GM10266 (cell line): ENCODE measurements around the gene RRBP1.

Experiments
- DNase-seq: peaks from one replicate; pipeline ENCODE4 v3.0.0; 2012; ENCODE audit errors: extremely low spot score
- CTCF ChIP-seq: IDR thresholded peaks from 2 replicates; pipeline ENCODE4 v1.5.1; 2012; ENCODE audit warnings: mild to moderate bottlenecking, low read depth; ENCODE audit not compliant: control insufficient read depth, insufficient read depth; ENCODE audit errors: missing control alignments

Gene RRBP1

GRCh38 chr20:17723301-17723691 is 41.3 kb upstream of the RRBP1 start:
- no peak for TF ChIP-seq CTCF

GRCh38 chr20:17722493-17723300 is 40.7 kb upstream of the RRBP1 start:
- no peak for TF ChIP-seq CTCF
- DNase-seq: no peak

More at GRCh38 chr20:17723301-17723691, 41.3 kb upstream of the RRBP1 start:
- no peak for DNase-seq

GRCh38 chr20:17721802-17722486 is 39.9 kb upstream of the RRBP1 start:
- DNase-seq: no peak

GRCh38 chr20:17720755-17721154 is 38.7 kb upstream of the RRBP1 start:
- no peak for TF ChIP-seq CTCF
- DNase-seq: no peak

More at GRCh38 chr20:17721802-17722486, 39.9 kb upstream of the RRBP1 start:
- no peak for TF ChIP-seq CTCF

- DNase-seq: no peak
- no peak for TF ChIP-seq CTCF
Observed at GRCh38 chr20:17716331-17716730, 34.3 kb upstream of the RRBP1 start.

- DNase-seq: no peak
- TF ChIP-seq CTCF: no peak
Observed at GRCh38 chr20:17715075-17715474, 33.0 kb upstream of the RRBP1 start.

GRCh38 chr20:17714597-17714996 is 32.6 kb upstream of the RRBP1 start:
- DNase-seq: no peak
- no peak for TF ChIP-seq CTCF
